GM13976 (cell line): ENCODE measurements around the gene TJP3.
"Not testable (repeated sequence)": the region's sequence is repeated elsewhere in the genome, so short reads cannot be mapped to it uniquely, and the experiment has no call there.

Experiments used
- DNase-seq: peaks from one replicate; pipeline ENCODE4 v3.0.0; 2012; ENCODE audit warnings: low spot score
- in situ Hi-C: fragments of 300-500 bp; cut with MboI; formaldehyde crosslinking; loops from one replicate; pipeline ENCODE4 v1.12.0; 2022; ENCODE audit warnings: low sequenced_read_pairs, mixed read lengths, inconsistent platforms; ENCODE audit not compliant: unreplicated experiment
- TF ChIP-seq, protein P1 (sequence below): IDR thresholded peaks from 2 replicates; pipeline ENCODE4 v1.5.1; 2012; ENCODE audit warnings: borderline replicate concordance, mild to moderate bottlenecking; ENCODE audit not compliant: insufficient read depth; ENCODE audit errors: extremely low read depth, missing control alignments, control extremely low read depth

TJP3 gene

DNA sequence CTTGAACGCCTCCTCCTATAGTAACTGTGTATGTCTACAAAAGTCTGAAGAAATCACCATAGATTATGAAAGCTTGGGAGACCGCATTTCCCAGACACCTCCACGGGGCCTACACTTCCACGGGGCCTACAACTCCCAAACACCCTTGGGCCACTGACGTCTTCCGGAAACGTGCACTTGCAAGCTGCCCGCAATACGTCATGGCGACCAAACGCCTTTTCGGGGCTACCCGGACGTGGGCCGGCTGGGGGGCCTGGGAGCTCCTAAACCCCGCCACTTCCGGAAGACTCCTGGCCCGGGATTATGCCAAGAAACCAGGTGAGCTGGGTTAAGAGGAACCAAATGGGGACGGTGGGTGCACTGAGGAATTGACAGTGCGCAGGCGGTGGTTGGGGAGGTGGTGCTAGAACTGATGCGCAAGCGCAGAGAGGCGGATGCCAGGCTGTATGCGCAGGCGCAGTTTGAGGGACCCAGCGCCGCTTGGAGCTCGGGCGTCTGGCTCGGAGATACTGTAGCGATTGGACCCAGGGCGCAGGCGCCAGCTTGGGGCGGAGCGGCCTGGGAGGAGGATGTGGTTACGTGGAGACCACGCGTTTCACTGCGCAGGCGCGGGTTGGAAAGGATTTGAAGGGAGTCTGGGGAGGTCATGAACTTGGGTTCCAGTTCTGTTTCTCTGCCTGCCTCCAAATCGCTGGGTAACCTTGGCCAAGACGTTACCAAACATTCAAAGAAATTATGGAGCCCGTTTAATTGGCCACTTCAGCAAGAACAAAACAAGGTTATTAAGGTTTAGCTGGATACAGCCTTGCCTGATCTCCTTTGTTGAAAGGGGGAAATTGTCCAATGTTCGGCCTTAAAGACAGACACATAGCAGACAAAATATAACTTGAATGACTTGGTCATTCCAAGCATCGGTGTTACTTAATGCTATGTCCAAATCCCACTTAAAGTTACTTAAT is 54.6 kb downstream of the TJP3 start, which contains the start of gene MRPL54:
Gene MRPL54, plus strand, starts transcription at position 182 of the 959 bp plus-strand sequence. Its CDS starts 19 bp downstream, at position 201.
- in situ Hi-C loops: no loop called here
- TF ChIP-seq, protein P1, sequence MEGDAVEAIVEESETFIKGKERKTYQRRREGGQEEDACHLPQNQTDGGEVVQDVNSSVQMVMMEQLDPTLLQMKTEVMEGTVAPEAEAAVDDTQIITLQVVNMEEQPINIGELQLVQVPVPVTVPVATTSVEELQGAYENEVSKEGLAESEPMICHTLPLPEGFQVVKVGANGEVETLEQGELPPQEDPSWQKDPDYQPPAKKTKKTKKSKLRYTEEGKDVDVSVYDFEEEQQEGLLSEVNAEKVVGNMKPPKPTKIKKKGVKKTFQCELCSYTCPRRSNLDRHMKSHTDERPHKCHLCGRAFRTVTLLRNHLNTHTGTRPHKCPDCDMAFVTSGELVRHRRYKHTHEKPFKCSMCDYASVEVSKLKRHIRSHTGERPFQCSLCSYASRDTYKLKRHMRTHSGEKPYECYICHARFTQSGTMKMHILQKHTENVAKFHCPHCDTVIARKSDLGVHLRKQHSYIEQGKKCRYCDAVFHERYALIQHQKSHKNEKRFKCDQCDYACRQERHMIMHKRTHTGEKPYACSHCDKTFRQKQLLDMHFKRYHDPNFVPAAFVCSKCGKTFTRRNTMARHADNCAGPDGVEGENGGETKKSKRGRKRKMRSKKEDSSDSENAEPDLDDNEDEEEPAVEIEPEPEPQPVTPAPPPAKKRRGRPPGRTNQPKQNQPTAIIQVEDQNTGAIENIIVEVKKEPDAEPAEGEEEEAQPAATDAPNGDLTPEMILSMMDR: no peak
- DNase-seq: peak; percentile 99

- in situ Hi-C loops: no loop called here
- DNase-seq: no peak
- TF ChIP-seq, protein P1: no peak
Observed at GRCh38 chr19:3765121-3765520, 56.9 kb downstream of the TJP3 start.

GRCh38 chr19:3765757-3766156 is 57.6 kb downstream of the TJP3 start:
- DNase-seq, in situ Hi-C loops: not testable (repeated sequence)

- in situ Hi-C loops: no loop called here
- no peak for DNase-seq
- TF ChIP-seq, protein P1: no peak
Observed at GRCh38 chr19:3766520-3766919, 58.3 kb downstream of the TJP3 start.

GRCh38 chr19:3767050-3767449 is 58.9 kb downstream of the TJP3 start:
- in situ Hi-C loops: no loop called here
- TF ChIP-seq, protein P1: no peak
- no peak for DNase-seq

GRCh38 chr19:3768015-3768747 is 60.0 kb downstream of the TJP3 start:
- DNase-seq: no peak
- TF ChIP-seq, protein P1: no peak
- in situ Hi-C loops: no loop called here

DNA sequence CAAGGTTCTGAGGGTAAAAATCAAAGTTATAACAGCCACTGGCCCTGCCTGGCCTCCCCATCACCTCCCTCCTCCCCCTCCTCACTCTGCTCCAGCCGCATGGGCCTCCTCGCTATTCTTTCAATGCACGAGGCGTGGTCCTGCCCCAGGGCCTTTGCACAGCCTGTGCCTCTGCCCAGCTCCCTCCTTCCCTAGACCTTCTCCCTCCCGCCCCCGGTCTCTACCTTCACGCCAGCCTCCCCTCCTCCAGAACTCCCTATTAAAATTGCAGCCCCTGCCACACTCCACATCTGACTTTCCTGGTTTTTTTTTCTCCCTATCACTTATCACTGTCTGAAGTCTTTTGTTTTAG is 60.5 kb downstream of the TJP3 start:
- TF ChIP-seq, protein P1: no peak
- in situ Hi-C loops: no loop called here
- no peak for DNase-seq
